Measurements from ENCODE around the gene MSI2. TPM values are rescaled to one million over a fixed set of nuclear protein-coding genes. Genes with fewer than 3 reads are reported as not detected.

The MSI2 gene
- total RNA-seq, 4 donors from 2014 or later = 19.7 to 35.8 (median 22.4) TPM

DNA sequence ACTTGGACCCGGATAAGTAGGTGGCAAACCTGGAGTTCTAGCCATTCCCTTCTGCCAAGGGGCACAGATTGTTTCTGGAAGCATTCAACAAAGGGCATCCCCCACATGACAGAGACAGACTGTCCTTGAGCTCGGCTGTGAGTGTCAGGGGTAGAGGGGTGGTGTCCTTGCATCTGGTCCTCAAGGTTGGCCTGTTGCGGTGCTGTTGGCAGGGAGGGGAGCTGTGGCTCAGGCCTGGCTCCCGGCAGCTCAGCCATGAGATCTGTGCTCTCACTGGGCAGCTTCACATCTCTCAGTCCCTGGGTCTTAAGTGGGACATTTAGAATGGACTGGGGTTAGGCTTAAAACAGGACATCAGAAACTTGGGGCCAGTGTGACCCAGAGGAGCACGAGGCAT lies 468.4 kb downstream of the MSI2 start:
- Histone ChIP-seq H3K9me3 (no peaks in the 10 kb centered on the region), H3K36me3 (no peaks in the 10 kb centered on the region), H3K27ac (no peak overlapping the region), H3K4me1 (no peaks in the 10 kb centered on the region), H3K4me3 (no peak overlapping the region), H3K27me3 (no peaks in the 10 kb centered on the region)
- TF ChIP-seq EP300 (IDR thresholded peaks at IDR 0.05) = no peak
- TF ChIP-seq POLR2AphosphoS5 (IDR thresholded peaks at IDR 0.05) = no peak
- TF ChIP-seq POLR2A (IDR thresholded peaks at IDR 0.05) = no peak
- TF ChIP-seq, protein P1, sequence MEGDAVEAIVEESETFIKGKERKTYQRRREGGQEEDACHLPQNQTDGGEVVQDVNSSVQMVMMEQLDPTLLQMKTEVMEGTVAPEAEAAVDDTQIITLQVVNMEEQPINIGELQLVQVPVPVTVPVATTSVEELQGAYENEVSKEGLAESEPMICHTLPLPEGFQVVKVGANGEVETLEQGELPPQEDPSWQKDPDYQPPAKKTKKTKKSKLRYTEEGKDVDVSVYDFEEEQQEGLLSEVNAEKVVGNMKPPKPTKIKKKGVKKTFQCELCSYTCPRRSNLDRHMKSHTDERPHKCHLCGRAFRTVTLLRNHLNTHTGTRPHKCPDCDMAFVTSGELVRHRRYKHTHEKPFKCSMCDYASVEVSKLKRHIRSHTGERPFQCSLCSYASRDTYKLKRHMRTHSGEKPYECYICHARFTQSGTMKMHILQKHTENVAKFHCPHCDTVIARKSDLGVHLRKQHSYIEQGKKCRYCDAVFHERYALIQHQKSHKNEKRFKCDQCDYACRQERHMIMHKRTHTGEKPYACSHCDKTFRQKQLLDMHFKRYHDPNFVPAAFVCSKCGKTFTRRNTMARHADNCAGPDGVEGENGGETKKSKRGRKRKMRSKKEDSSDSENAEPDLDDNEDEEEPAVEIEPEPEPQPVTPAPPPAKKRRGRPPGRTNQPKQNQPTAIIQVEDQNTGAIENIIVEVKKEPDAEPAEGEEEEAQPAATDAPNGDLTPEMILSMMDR (IDR thresholded peaks at IDR 0.05) = no peak
- DNase-seq (ENCODE audit: low spot score in 2 of 2) = no peak
- 100% methylated on average over 2 of the region's 5 CpGs for WGBS

DNA sequence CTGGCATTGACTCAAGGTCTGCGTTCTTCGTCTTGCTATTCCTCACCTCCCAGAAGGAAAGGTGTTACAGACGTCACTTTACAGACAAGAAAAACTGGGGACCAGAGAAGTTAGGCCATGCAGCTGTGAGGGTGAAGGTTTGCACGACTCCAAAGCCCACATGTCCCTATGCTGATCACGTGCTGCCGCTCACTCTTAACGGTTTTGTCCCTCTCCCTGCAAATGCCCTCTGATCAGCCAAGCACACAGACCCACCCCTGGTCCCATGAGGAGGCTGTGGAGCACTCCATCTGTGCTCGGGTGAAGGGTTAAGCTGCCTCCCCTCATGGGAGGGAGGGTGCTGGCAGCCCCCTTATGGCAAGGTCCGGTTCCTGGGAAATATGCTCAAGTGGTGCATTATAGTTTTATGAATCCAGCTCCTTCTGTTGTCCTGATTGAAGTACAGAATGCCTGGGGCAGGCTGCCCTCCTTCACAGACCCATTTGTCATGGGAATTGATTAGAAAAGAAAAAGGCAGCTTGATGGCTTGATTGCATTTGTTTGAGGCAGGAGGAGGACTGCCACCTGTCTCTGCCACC lies 470.0 kb downstream of the MSI2 start:
- Histone ChIP-seq H3K4me3 (no peak overlapping the region), H3K36me3 (no peaks in the 10 kb centered on the region), H3K27ac (no peak overlapping the region), H3K4me1 (no peaks in the 10 kb centered on the region), H3K9me3 (no peaks in the 10 kb centered on the region), H3K27me3 (no peaks in the 10 kb centered on the region)
- DNase-seq (ENCODE audit: low spot score in 2 of 2) = no peak
- TF ChIP-seq, protein P1 (IDR thresholded peaks at IDR 0.05) = no peak
- TF ChIP-seq POLR2A (IDR thresholded peaks at IDR 0.05) (no peak), POLR2AphosphoS5 (IDR thresholded peaks at IDR 0.05) (no peak), EP300 (IDR thresholded peaks at IDR 0.05) (no peak)
- 81% methylated on average over 9 of the region's 9 CpGs for WGBS

DNA sequence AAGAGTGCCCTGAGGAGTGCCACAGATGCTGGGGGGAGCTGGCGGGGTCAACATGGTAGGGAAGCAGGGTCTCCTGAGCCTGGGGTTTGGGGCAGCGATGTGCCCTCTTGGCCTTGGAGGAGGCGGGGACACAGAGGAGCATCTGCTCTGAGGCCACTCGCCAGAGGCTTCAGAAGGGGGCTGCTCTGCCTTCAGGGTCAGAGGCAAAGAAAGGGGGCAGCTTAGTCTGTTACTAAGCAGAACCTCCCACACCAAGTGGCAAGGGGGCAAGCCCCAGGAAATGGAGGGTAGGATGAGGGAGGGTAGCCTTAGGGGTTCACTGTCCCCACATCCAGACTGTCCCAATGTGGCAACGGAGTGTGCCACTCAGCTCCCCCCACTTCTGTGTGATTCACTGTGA lies 470.5 kb downstream of the MSI2 start:
- Histone ChIP-seq H3K27ac (no peak overlapping the region), H3K27me3 (no peaks in the 10 kb centered on the region), H3K36me3 (no peaks in the 10 kb centered on the region), H3K9me3 (no peaks in the 10 kb centered on the region), H3K4me1 (no peaks in the 10 kb centered on the region), H3K4me3 (no peak overlapping the region)
- WGBS = 87% methylated on average over 4 of the region's 5 CpGs
- TF ChIP-seq POLR2AphosphoS5 (IDR thresholded peaks at IDR 0.05) = no peak
- TF ChIP-seq EP300 (IDR thresholded peaks at IDR 0.05) = no peak
- TF ChIP-seq, protein P1 (IDR thresholded peaks at IDR 0.05) = no peak
- no peak for TF ChIP-seq POLR2A (IDR thresholded peaks at IDR 0.05)
- no peak for DNase-seq (ENCODE audit: low spot score in 2 of 2)

DNA sequence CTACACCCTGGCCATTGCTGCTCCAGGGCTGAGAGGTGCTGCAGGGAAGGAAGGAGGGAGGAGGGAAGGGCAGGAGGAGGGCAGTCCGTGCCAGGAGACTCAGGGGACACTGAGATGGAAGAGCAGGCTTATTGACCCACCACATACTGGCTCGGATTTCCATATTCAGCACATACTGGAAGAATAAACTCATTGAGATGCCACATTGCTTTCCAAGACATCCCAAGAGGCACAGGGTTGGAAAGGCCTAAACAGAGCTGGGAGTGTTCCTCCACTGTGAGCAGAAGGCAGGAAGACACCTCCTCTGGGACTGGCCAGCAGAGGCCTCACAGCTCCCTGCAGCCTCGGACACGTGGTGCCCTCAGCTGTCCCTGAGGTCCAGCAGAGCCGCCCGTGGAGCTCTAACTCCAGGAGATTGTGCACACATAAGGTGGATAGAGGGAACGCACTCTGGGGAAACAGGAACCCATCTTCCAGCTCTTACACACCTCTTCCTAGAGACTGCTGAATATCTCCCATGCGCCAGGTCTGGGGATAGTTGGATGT lies 471.4 kb downstream of the MSI2 start:
- no peaks in the 10 kb centered on the region for H3K27me3 ChIP-seq
- no peak overlapping the region for H3K27ac ChIP-seq
- TF ChIP-seq POLR2A (IDR thresholded peaks at IDR 0.05) = no peak
- TF ChIP-seq, protein P1 (IDR thresholded peaks at IDR 0.05) = no peak
- TF ChIP-seq EP300 (IDR thresholded peaks at IDR 0.05) = no peak
- no peak for TF ChIP-seq POLR2AphosphoS5 (IDR thresholded peaks at IDR 0.05)
- no peak for DNase-seq (ENCODE audit: low spot score in 2 of 2)
- H3K9me3 ChIP-seq = no peaks in the 10 kb centered on the region
- WGBS = 72% methylated on average over 8 of the region's 8 CpGs
- no peaks in the 10 kb centered on the region for H3K4me1 ChIP-seq
- H3K36me3 ChIP-seq = no peaks in the 10 kb centered on the region
- no peak overlapping the region for H3K4me3 ChIP-seq

DNA sequence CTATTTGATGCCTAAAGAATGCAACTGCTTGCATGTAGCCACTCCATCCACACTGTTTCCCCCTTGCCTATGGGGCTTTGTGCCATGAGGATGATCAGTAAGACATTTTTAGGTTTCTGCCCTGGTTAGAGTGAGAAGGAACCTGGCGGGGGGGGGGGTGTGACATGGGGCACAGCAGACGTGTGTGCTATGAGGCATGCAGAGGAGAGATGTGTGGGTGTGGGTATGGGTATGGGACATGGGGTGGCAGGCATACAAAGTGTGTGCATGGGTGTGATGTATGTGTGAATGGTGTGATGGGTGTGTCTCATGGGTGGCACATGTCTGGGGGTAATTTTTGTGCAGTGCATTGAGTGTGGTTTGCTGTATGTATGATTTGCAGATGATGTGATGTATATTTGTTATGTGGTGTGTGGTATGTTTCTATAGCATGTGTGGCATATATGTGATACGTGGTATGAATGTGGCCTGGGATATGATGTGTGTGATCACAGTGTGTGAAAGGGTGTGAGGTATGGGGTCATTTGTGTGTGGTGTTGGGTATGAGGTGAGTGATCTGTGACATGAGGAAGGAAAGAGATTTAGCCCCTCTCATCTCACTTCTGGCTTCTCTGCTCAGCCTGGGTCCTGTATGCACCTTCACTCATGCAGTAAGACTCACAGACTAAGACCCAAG lies 473.8 kb downstream of the MSI2 start:
- DNase-seq (ENCODE audit: low spot score in 2 of 2) = no peak
- Histone ChIP-seq H3K36me3 (no peaks in the 10 kb centered on the region), H3K27me3 (no peaks in the 10 kb centered on the region), H3K9me3 (no peaks in the 10 kb centered on the region), H3K4me3 (no peak overlapping the region), H3K27ac (no peak overlapping the region), H3K4me1 (no peaks in the 10 kb centered on the region)
- TF ChIP-seq POLR2A (IDR thresholded peaks at IDR 0.05) (no peak), POLR2AphosphoS5 (IDR thresholded peaks at IDR 0.05) (no peak), EP300 (IDR thresholded peaks at IDR 0.05) (no peak)
- TF ChIP-seq, protein P1 (IDR thresholded peaks at IDR 0.05) = no peak
- WGBS = 76% methylated on average over 3 of the region's 3 CpGs

Data from suprapubic skin (tissue), 4 donors.